GM18870 (cell line): ENCODE results near the gene MAN2A2.

ENCODE experiments used
- ATAC-seq: cut with Tn5 transposase; IDR thresholded peaks from one replicate; pipeline ENCODE4 v1.9.1; 2021; ENCODE audit warnings: moderate library complexity; ENCODE audit not compliant: unreplicated experiment

Gene MAN2A2

GRCh38 chr15:90938261-90938660 lies 35.2 kb downstream of the MAN2A2 start:
- ATAC-seq: no peak

GRCh38 chr15:90939756-90940155 lies 36.7 kb downstream of the MAN2A2 start:
- ATAC-seq: no peak

GRCh38 chr15:90941038-90941437 lies 37.9 kb downstream of the MAN2A2 start:
- no peak for ATAC-seq

GRCh38 chr15:90942354-90943120 lies 39.4 kb downstream of the MAN2A2 start:
- ATAC-seq: no peak

GRCh38 chr15:90945091-90945490 lies 42.0 kb downstream of the MAN2A2 start:
- ATAC-seq: no peak

GRCh38 chr15:90946538-90946937 lies 43.4 kb downstream of the MAN2A2 start:
- ATAC-seq: no peak

- ATAC-seq: no peak
These were observed 44.0 kb downstream of the MAN2A2 start for GRCh38 chr15:90946941-90947576.

GRCh38 chr15:90947577-90948357 lies 44.7 kb downstream of the MAN2A2 start:
- ATAC-seq: no peak

- ATAC-seq: no peak
These were observed 45.4 kb downstream of the MAN2A2 start for GRCh38 chr15:90948506-90948905.

- ATAC-seq: no peak
These were observed 47.0 kb downstream of the MAN2A2 start for GRCh38 chr15:90949979-90950675.

- ATAC-seq: no peak
These were observed 47.6 kb downstream of the MAN2A2 start for GRCh38 chr15:90950676-90951075.

GRCh38 chr15:90952901-90953677 lies 50.0 kb downstream of the MAN2A2 start:
- no peak for ATAC-seq

GRCh38 chr15:90953947-90954711 lies 51.0 kb downstream of the MAN2A2 start:
- no peak for ATAC-seq

- peak; percentile 86 for ATAC-seq
These were observed 51.9 kb downstream of the MAN2A2 start, which contains the start of gene RCCD1 for GRCh38 chr15:90954712-90955623. Gene RCCD1 (plus strand): TSS chr15:90954884. CDS start chr15:90956735, 1,851 bp downstream.

GRCh38 chr15:90955624-90956273 lies 52.6 kb downstream of the MAN2A2 start:
- ATAC-seq: no peak

- ATAC-seq: no peak
These were observed 53.4 kb downstream of the MAN2A2 start for GRCh38 chr15:90956274-90957030.
